Activated CD4-positive, alpha-beta T cell treated with anti-CD3 and anti-CD28 coated beads for 48 hours (primary cell): Measurements from ENCODE around the gene ESRRB.

ENCODE experiments used
- DNase-seq: peaks from one replicate; pipeline ENCODE4 v3.0.0-alpha.2; 2020

Gene ESRRB

GRCh38 chr14:76375947-76376404 lies at the start of gene ESRRB:
Gene ESRRB, plus strand, starts transcription at chr14:76376137. Its CDS starts 265 bp downstream, at chr14:76376402.
- no peak for DNase-seq

GRCh38 chr14:76326918-76327689 lies 48.8 kb upstream of the ESRRB start:
- no peak for DNase-seq

GRCh38 chr14:76328457-76329137 lies 47.3 kb upstream of the ESRRB start:
- DNase-seq, result no peak

GRCh38 chr14:76329154-76329928 lies 46.6 kb upstream of the ESRRB start:
- DNase-seq, result no peak

- no peak for DNase-seq
Observed at GRCh38 chr14:76329951-76330350, 46.0 kb upstream of the ESRRB start.

GRCh38 chr14:76330411-76331327 lies 45.3 kb upstream of the ESRRB start:
- no peak for DNase-seq

- DNase-seq, result no peak
Observed at GRCh38 chr14:76331328-76332011, 44.5 kb upstream of the ESRRB start.

GRCh38 chr14:76333664-76334063 lies 42.3 kb upstream of the ESRRB start:
- no peak for DNase-seq

GRCh38 chr14:76334316-76334715 lies 41.6 kb upstream of the ESRRB start:
- DNase-seq, result no peak

- DNase-seq, result no peak
Observed at GRCh38 chr14:76336876-76337275, 39.1 kb upstream of the ESRRB start.

- DNase-seq, result no peak
Observed at GRCh38 chr14:76337635-76338545, 38.0 kb upstream of the ESRRB start.

- DNase-seq, result no peak
Observed at GRCh38 chr14:76339728-76340615, 36.0 kb upstream of the ESRRB start.

GRCh38 chr14:76343386-76343785 lies 32.6 kb upstream of the ESRRB start:
- DNase-seq, result no peak

- no peak for DNase-seq
Observed at GRCh38 chr14:76346391-76347160, 29.4 kb upstream of the ESRRB start.

- no peak for DNase-seq
Observed at GRCh38 chr14:76348898-76349297, 27.0 kb upstream of the ESRRB start.

- no peak for DNase-seq
Observed at GRCh38 chr14:76349993-76350392, 25.9 kb upstream of the ESRRB start.

GRCh38 chr14:76350671-76351070 lies 25.3 kb upstream of the ESRRB start:
- DNase-seq, result no peak

- DNase-seq, result no peak
Observed at GRCh38 chr14:76351941-76352340, 24.0 kb upstream of the ESRRB start.
